ENCODE data around the gene NUDT16L1.

The NUDT16L1 gene

DNA sequence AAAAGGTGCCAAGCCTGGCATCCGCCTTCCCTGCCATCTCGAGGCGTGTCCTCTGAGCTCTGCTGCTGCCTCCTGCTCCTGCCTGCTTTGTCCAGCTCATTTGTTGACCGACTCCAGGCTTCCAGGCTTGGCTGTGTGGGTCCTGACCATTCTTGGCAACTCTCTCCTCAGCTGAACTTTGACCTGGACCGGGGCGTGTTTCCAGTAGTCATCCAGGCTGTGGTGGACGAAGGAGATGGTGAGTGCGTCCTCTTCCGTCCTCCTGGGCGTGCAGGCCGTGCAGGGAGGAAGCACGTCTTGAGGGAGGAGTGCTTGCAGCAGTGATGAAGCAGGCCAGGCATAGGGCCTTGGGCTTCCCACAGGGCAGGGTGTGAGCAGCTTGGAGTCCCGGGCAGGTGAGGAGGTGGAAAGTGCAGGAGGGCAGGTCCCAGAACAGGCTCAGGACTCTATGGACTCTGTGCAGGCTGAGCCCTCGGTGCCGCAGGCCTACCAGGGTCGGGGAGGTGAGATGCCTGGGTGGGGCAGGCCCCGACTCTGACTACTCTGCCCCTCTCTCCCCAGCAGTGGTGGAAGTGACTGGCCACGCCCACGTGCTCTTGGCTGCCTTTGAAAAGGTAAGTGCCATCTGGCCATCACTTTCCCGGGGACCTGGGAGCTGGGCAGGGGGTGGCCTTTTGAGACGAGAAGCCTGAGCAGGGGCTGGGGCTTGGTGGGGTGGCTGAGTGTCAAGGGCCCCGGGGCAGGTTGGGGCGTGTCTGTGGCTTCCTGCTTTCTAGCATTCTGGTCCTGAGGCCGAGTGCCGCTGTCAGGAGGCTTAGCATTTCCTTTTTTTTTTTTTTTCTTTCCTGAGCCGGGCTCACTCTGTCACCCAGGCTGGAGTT lies 28.6 kb upstream of the NUDT16L1 start:
- H3K36me3 ChIP-seq (ENCODE audit: control insufficient read depth in 1 of 2, insufficient read depth in 2 of 2, low read length in 2 of 2), result peaks cover 22 to 68% of the 10 kb centered on the region in 2 donors
- no peaks in the 10 kb centered on the region for H3K9me3 ChIP-seq (ENCODE audit: control insufficient read depth in 1 of 2, low read length in 2 of 2)
- H3K4me3 ChIP-seq (ENCODE audit: low read depth in 1 of 2, low read length in 2 of 2), result peak overlapping the region; percentile 2 to 28
- H3K27ac ChIP-seq (ENCODE audit: low read depth, low read length), result peak overlapping the region; percentile 70
- H3K9ac ChIP-seq (ENCODE audit: low read depth in 1 of 2, low read length in 2 of 2), result peak overlapping the region; percentile 8 to 39
- H3K4me1 ChIP-seq (ENCODE audit: control insufficient read depth in 1 of 2, insufficient read depth in 2 of 2, low read length in 2 of 2), result peaks cover 21 to 33% of the 10 kb centered on the region in 2 donors
- no peaks in the 10 kb centered on the region for H3K27me3 ChIP-seq (ENCODE audit: control insufficient read depth in 1 of 2, insufficient read depth in 2 of 2, low read length in 2 of 2)

DNA sequence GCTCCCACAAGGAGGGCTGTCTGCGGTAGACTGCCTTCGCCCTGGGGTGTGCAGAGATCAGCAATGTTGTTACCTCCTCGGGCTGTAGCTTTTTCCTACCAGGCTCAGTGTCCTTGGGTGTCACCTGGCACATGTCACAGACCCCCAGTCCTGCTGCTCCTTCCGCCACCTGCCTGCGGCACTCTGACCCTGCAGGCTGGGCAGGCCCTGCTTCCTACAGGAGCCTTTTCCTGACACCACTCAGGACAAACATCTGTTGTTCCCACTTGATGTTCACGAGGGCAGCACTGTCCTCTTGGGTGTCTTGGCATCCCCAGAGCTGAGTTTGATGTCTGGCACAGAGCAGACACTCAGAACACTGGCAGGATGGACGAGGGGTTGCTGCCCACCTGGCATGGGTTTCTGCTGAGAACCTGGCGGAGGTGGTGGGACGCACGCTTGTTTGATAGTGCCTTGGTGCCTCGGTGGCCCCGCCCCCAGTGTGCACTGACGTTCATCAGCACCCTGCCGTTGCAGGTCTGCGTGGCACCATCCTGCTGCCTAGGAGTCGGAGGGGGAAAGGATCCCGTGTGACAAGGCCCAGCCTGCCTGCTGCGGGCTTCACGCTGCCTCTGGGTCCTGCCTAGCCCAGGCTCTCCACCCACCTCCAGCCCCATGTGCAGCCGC lies 26.7 kb upstream of the NUDT16L1 start:
- Histone ChIP-seq H3K9ac (ENCODE audit: low read depth in 1 of 2, low read length in 2 of 2) (no peak overlapping the region), H3K27me3 (ENCODE audit: control insufficient read depth in 1 of 2, insufficient read depth in 2 of 2, low read length in 2 of 2) (no peaks in the 10 kb centered on the region), H3K27ac (ENCODE audit: low read depth, low read length) (no peak overlapping the region), H3K4me1 (ENCODE audit: control insufficient read depth in 1 of 2, insufficient read depth in 2 of 2, low read length in 2 of 2) (peaks cover 21 to 27% of the 10 kb centered on the region in 2 donors), H3K9me3 (ENCODE audit: control insufficient read depth in 1 of 2, low read length in 2 of 2) (no peaks in the 10 kb centered on the region), H3K36me3 (ENCODE audit: control insufficient read depth in 1 of 2, insufficient read depth in 2 of 2, low read length in 2 of 2) (peaks cover 30 to 70% of the 10 kb centered on the region in 2 donors), H3K4me3 (ENCODE audit: low read depth in 1 of 2, low read length in 2 of 2) (no peak overlapping the region)

DNA sequence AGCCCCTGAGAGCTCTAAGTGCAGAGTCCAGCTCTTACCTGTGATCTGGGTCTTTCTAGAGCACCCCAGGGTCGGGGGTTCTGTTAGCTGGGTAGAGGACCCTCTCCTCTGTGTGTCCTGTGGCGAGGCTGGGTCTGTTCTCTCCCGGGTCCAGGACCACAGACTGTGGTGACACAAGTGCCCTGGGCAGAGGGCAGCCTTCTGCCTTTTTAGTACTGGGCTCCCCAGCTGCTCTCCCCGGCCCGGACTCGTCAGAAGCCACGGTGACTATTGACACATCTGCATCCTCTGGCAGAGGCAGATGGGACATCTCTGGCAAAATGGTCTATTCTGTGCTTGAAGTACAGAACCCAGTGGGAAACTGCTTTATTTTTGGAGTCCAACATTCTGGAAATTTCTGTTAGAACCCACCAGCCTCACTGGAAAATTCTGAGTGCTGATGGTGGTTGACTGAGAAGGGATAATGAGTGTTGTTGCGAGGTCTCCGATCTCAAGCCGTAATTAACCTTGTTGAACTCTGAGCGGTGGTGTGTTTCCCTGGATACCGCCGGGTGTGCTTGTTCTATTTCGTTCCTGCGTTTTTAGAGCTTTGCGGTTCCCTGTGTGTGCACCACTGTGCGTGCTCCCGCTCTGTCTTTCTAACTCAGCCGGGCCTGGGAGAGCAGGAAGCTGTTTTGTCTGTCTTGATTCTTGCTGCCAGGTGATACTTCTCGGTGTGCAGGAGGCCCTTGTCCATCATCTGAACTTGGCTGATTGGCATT lies 26.0 kb upstream of the NUDT16L1 start:
- Histone ChIP-seq H3K36me3 (ENCODE audit: control insufficient read depth in 1 of 2, insufficient read depth in 2 of 2, low read length in 2 of 2) (peaks cover 31 to 71% of the 10 kb centered on the region in 2 donors), H3K27me3 (ENCODE audit: control insufficient read depth in 1 of 2, insufficient read depth in 2 of 2, low read length in 2 of 2) (no peaks in the 10 kb centered on the region), H3K27ac (ENCODE audit: low read depth, low read length) (no peak overlapping the region), H3K4me1 (ENCODE audit: control insufficient read depth in 1 of 2, insufficient read depth in 2 of 2, low read length in 2 of 2) (peaks cover 21 to 26% of the 10 kb centered on the region in 2 donors), H3K4me3 (ENCODE audit: low read depth in 1 of 2, low read length in 2 of 2) (no peak overlapping the region), H3K9me3 (ENCODE audit: control insufficient read depth in 1 of 2, low read length in 2 of 2) (no peaks in the 10 kb centered on the region), H3K9ac (ENCODE audit: low read depth in 1 of 2, low read length in 2 of 2) (no peak overlapping the region)

DNA sequence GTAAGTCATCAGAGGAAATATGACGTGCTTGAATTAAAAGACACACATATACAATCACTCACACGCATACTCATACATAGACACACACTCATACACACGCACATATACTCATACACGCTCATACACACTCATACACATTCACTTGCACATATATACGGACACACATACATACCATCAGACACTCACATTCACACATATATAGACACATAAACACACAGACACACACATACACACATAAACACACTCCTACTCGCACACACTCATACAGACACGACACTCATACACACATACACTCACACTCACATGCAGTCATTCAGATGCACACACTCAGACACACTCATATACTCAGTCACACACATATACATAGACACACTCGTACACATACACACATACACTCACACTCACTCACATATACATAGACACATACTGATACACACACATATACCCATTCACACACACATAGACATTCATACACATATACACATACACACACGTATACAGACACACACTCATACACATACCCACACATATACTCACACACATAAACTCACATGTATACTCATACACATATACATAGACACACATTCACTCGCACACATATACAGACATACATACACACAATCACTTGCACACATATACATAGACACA lies 24.9 kb upstream of the NUDT16L1 start:
- H3K4me3 ChIP-seq (ENCODE audit: low read depth in 1 of 2, low read length in 2 of 2), result no peak overlapping the region
- H3K9me3 ChIP-seq (ENCODE audit: control insufficient read depth in 1 of 2, low read length in 2 of 2), result no peaks in the 10 kb centered on the region
- no peak overlapping the region for H3K27ac ChIP-seq (ENCODE audit: low read depth, low read length)
- peaks cover 34 to 72% of the 10 kb centered on the region in 2 donors for H3K36me3 ChIP-seq (ENCODE audit: control insufficient read depth in 1 of 2, insufficient read depth in 2 of 2, low read length in 2 of 2)
- no peaks in the 10 kb centered on the region for H3K27me3 ChIP-seq (ENCODE audit: control insufficient read depth in 1 of 2, insufficient read depth in 2 of 2, low read length in 2 of 2)
- H3K9ac ChIP-seq (ENCODE audit: low read depth in 1 of 2, low read length in 2 of 2), result no peak overlapping the region
- H3K4me1 ChIP-seq (ENCODE audit: control insufficient read depth in 1 of 2, insufficient read depth in 2 of 2, low read length in 2 of 2), result peaks cover 20 to 24% of the 10 kb centered on the region in 2 donors

DNA sequence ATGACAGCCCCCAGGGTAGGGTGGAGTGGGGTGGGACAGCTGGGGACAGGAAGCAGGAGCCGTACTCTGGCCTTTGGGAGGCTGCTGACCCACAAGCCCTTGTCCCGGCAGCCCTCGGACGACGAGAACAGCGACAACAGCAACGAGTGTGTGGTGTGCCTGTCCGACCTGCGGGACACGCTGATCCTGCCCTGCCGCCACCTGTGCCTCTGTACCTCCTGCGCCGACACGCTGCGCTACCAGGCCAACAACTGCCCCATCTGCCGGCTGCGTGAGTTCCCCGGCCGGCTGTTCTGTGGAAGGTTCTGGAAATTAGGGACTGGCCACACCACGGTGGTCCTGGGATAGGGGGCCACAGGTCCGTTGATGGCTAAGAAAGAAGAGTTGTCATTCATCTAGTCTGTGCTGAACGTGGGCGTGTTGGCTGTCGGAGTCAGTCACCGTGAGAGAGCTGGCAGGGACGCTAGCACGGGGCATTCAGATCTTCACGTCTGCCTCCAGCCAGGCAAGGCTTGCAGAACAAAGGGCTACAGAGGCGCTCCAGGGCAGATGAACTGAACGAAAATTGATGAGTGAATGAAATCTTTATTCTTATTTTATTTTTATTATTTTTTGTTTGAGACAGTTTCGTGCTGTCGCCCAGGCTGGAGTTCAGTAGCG lies 19.8 kb upstream of the NUDT16L1 start:
- H3K36me3 ChIP-seq (ENCODE audit: control insufficient read depth in 1 of 2, insufficient read depth in 2 of 2, low read length in 2 of 2), result peaks cover 22 to 42% of the 10 kb centered on the region in 2 donors
- no peak overlapping the region for H3K4me3 ChIP-seq (ENCODE audit: low read depth in 1 of 2, low read length in 2 of 2)
- H3K27me3 ChIP-seq (ENCODE audit: control insufficient read depth in 1 of 2, insufficient read depth in 2 of 2, low read length in 2 of 2), result no peaks in the 10 kb centered on the region
- H3K27ac ChIP-seq (ENCODE audit: low read depth, low read length), result no peak overlapping the region
- no peaks in the 10 kb centered on the region for H3K9me3 ChIP-seq (ENCODE audit: control insufficient read depth in 1 of 2, low read length in 2 of 2)
- H3K4me1 ChIP-seq (ENCODE audit: control insufficient read depth in 1 of 2, insufficient read depth in 2 of 2, low read length in 2 of 2), result peaks cover 4 to 11% of the 10 kb centered on the region in 2 donors
- H3K9ac ChIP-seq (ENCODE audit: low read depth in 1 of 2, low read length in 2 of 2), result no peak overlapping the region

DNA sequence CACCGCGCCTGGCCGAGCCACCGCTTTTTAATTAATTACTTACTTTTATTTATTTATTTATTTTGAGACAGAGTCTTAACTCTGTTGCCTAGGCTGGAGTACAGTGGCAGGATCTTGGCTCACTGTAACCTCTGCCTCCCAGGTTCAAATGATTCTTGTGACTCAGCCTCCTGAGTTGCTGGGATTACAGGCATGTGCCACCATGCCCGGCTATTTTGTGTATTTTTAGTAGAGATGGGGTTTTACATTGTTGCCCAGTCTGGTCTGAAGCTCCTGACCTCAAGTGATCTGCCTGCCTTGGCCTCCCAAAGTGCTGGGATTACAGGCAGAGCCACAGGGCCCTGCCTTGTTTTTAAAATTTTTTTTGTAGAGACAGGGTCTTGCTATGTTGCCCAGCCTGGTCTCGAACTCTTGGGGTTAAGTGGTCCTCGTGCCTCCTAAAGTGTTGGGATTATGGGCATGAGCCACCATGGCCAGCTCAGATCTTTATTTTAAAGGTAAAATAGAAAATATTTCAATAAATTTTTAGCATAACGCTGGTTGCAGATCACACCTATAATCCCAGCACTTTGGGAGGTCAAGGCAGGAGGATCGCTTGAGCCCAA lies 18.3 kb upstream of the NUDT16L1 start:
- Histone ChIP-seq H3K36me3 (ENCODE audit: control insufficient read depth in 1 of 2, insufficient read depth in 2 of 2, low read length in 2 of 2) (peaks cover 16 to 29% of the 10 kb centered on the region in 2 donors), H3K4me3 (ENCODE audit: low read depth in 1 of 2, low read length in 2 of 2) (no peak overlapping the region), H3K27me3 (ENCODE audit: control insufficient read depth in 1 of 2, insufficient read depth in 2 of 2, low read length in 2 of 2) (no peaks in the 10 kb centered on the region), H3K4me1 (ENCODE audit: control insufficient read depth in 1 of 2, insufficient read depth in 2 of 2, low read length in 2 of 2) (peaks cover 13 to 21% of the 10 kb centered on the region in 2 donors), H3K27ac (ENCODE audit: low read depth, low read length) (no peak overlapping the region), H3K9me3 (ENCODE audit: control insufficient read depth in 1 of 2, low read length in 2 of 2) (no peaks in the 10 kb centered on the region), H3K9ac (ENCODE audit: low read depth in 1 of 2, low read length in 2 of 2) (no peak overlapping the region)

DNA sequence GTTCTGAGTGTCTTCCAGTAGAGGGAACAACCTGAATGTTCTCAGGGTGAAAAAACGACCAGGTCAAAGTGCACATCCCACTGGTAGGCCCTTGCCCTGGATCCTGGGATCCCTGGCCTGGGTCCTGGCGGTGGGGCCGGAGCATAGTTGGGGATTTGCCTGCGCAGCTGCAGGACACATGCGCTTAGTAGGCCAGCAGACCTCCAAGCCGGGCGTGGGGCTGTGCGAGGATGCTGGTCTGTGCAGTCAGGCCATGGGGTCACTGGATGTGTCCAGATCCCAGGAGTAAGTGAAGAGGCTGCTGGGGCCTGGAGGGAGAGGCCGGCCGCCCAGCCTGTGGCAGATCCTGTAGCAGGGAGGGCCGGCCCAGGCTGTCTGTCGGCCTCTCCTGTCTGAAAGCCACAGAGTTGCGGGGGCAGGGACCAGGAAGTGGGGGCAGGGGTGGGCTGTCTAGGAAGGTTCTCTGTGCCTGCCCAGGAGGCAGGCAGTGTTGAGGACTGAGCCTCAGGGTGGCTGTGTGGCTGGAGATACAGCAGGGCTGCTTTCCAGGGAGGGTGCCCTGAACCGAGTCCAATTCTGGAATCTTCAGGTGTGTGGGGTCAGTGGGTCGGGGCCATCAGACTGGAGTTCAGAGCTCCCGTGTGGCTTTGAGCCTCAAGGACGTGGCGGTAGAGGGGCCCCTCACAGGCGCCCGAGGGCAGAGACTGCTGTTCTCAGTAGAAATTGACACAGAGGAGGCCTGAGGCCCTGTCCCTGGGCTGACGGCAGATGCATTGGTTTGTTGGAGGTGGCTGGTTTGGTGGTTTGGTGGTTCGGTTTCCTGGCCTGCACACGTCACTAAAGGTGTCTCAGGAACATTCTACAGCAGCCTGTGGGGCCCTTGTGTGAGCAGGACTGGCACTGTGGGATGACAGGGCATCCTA lies 17.2 kb upstream of the NUDT16L1 start:
- Histone ChIP-seq H3K9me3 (ENCODE audit: control insufficient read depth in 1 of 2, low read length in 2 of 2) (no peaks in the 10 kb centered on the region), H3K4me1 (ENCODE audit: control insufficient read depth in 1 of 2, insufficient read depth in 2 of 2, low read length in 2 of 2) (peaks cover 21 to 30% of the 10 kb centered on the region in 2 donors), H3K27ac (ENCODE audit: low read depth, low read length) (no peak overlapping the region), H3K9ac (ENCODE audit: low read depth in 1 of 2, low read length in 2 of 2) (peak overlapping the region in 1 of 2 donors; percentile 33), H3K4me3 (ENCODE audit: low read depth in 1 of 2, low read length in 2 of 2) (no peak overlapping the region), H3K27me3 (ENCODE audit: control insufficient read depth in 1 of 2, insufficient read depth in 2 of 2, low read length in 2 of 2) (no peaks in the 10 kb centered on the region), H3K36me3 (ENCODE audit: control insufficient read depth in 1 of 2, insufficient read depth in 2 of 2, low read length in 2 of 2) (peaks cover 14 to 24% of the 10 kb centered on the region in 2 donors)

DNA sequence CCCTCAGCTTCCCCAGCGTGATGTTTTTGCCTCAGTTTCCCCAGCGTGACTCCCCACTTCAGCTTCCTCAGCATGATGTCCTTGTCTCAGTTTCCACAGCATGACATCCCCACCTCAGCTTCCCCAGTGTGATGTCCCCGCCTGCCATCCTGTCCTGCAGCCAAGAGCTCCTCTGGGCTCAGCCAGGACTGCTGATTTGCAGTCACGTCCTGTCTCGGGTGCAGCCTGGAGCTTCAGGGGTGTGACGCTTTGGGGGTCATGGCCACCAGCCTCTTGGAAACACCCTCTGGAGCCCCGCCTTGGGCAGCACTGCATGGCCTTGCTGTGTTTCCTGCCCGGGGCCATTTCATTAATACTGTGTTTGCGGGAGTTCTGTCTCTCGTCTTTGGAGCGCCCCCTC lies 16.5 kb upstream of the NUDT16L1 start:
- H3K9me3 ChIP-seq (ENCODE audit: control insufficient read depth in 1 of 2, low read length in 2 of 2), result no peaks in the 10 kb centered on the region
- no peaks in the 10 kb centered on the region for H3K27me3 ChIP-seq (ENCODE audit: control insufficient read depth in 1 of 2, insufficient read depth in 2 of 2, low read length in 2 of 2)
- no peak overlapping the region for H3K9ac ChIP-seq (ENCODE audit: low read depth in 1 of 2, low read length in 2 of 2)
- H3K36me3 ChIP-seq (ENCODE audit: control insufficient read depth in 1 of 2, insufficient read depth in 2 of 2, low read length in 2 of 2), result peaks cover 12 to 22% of the 10 kb centered on the region in 2 donors
- no peak overlapping the region for H3K4me3 ChIP-seq (ENCODE audit: low read depth in 1 of 2, low read length in 2 of 2)
- no peak overlapping the region for H3K27ac ChIP-seq (ENCODE audit: low read depth, low read length)
- H3K4me1 ChIP-seq (ENCODE audit: control insufficient read depth in 1 of 2, insufficient read depth in 2 of 2, low read length in 2 of 2), result peaks cover 21 to 33% of the 10 kb centered on the region in 2 donors
